ENCODE measurements around the gene SVIP.

DNA sequence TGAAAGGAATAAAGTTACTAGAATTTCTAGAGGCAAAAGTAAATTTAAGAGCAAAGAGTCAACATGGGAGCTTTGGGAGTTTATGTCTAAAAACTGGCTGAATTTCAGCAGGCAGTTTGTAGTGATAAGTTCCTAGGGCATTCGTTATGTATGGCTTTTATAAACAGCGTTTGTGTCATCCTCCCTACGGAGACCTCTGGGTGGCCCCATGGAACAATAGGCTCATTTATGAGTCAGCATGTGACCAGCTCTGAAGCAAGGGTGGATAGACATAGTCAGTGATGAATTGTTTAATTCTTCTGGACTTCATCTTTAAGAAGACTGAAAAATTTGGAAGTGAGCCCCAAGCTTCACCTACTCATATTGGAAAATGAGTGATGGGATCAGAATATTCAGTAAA lies 37.1 kb downstream of the SVIP start:
- TF ChIP-seq POLR2A (IDR thresholded peaks at IDR 0.05; ENCODE audit: low read depth, low read length) (no peak), POLR2AphosphoS5 (IDR thresholded peaks at IDR 0.05; ENCODE audit: low read depth, low read length) (no peak)
